NCI-H510A treated with DMSO at 0.1 percent for 48 hours (cell line): ENCODE results near the gene IQGAP1.
A peak's percentile ranks its signal among the peaks of the same experiment; 100 is the strongest.
"Not testable (repeated sequence)": the region's sequence is repeated elsewhere in the genome, so short reads cannot be mapped to it uniquely, and the experiment has no call there.

ENCODE experiments used
- DNase-seq: peaks from one replicate; lab custom pipeline; 2025; lab: John Stamatoyannopoulos, UW

Gene IQGAP1

GRCh38 chr15:90524018-90524803 lies 136.2 kb downstream of the IQGAP1 start:
- not testable (repeated sequence) for DNase-seq

- no peak for DNase-seq
Observed at GRCh38 chr15:90529011-90529370, 140.9 kb downstream of the IQGAP1 start.

GRCh38 chr15:90529371-90530249 lies 141.6 kb downstream of the IQGAP1 start, which contains the start of gene CRTC3:
TSS of gene CRTC3 (plus strand) at chr15:90529923. CDS start at chr15:90530072, 149 bp downstream.
- DNase-seq: no peak

GRCh38 chr15:90530250-90531051 lies 142.4 kb downstream of the IQGAP1 start:
- peak; percentile 15 for DNase-seq

GRCh38 chr15:90531147-90531546 lies 143.1 kb downstream of the IQGAP1 start:
- no peak for DNase-seq

DNA sequence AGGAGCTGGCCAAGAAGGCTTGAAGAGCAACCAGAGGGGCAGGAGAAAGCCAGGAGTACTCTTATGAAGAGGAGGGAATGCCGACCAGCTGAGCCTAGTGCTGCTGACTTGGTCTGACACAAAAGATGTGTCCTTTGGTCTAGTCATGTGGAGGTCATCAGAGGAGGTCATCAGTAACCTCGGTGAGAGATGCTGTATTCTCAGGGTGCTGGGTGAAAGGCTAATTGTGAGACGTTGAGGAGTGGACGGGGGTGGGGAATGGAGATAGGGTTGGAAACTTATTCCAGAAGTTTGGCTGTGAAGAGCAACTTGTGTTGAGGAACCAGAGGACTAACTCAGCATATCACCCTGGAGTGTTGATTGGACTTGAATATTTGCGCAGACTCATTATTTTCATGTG lies 147.2 kb downstream of the IQGAP1 start:
- DNase-seq: no peak

- DNase-seq: no peak
Observed at GRCh38 chr15:90539789-90540188, 151.7 kb downstream of the IQGAP1 start.

DNA sequence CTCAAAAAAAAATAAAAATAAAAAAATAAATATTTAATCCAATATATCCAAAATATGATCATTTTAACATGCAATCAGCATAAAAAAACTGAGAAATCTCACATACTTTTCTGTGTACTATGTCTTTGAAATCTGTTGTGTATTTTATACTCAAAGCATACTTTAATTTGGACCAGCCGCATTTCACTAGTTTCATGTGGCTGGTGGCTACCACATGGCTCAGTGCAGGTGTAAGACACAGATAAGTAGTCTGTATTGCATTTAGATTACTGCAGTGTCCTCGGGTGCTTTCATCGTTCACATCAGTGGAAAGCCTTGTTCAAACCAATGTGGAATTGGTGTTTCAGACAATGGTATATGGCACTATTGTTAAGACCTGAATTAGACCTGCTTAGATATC lies 152.7 kb downstream of the IQGAP1 start:
- no peak for DNase-seq

GRCh38 chr15:90545095-90545494 lies 157.1 kb downstream of the IQGAP1 start:
- DNase-seq: no peak

DNA sequence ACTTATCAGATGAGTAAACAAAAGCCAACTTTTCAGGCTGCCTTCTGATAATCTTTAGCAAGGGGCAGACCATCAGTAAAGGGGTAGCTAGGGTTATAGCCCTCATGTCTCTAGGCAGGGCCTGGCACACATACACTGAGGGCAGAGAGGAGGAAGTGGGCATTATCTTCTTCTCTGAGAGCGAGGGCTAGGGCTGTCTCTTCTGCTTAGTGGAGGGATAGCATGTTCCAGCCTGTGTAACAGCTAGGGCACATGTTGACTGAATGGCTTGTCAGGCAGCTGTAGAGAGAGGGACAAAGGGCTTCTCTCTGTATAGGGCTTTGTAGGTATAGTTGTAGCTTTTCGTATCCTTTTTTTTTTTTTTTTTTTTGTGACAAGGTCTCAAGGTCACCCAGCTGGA lies 159.5 kb downstream of the IQGAP1 start:
- DNase-seq: no peak

- DNase-seq: no peak
Observed at GRCh38 chr15:90550919-90551318, 162.9 kb downstream of the IQGAP1 start.
